Amniotic epithelial cell (primary cell): ENCODE measurements around the gene PACS1.
"Not testable (repeated sequence)": the region's sequence is repeated elsewhere in the genome, so short reads cannot be mapped to it uniquely, and the experiment has no call there.

Source experiments
- DNase-seq: peaks from one replicate; pipeline ENCODE4 v3.0.0-alpha.2; 2010; ENCODE audit warnings: low read depth

The PACS1 gene

DNA sequence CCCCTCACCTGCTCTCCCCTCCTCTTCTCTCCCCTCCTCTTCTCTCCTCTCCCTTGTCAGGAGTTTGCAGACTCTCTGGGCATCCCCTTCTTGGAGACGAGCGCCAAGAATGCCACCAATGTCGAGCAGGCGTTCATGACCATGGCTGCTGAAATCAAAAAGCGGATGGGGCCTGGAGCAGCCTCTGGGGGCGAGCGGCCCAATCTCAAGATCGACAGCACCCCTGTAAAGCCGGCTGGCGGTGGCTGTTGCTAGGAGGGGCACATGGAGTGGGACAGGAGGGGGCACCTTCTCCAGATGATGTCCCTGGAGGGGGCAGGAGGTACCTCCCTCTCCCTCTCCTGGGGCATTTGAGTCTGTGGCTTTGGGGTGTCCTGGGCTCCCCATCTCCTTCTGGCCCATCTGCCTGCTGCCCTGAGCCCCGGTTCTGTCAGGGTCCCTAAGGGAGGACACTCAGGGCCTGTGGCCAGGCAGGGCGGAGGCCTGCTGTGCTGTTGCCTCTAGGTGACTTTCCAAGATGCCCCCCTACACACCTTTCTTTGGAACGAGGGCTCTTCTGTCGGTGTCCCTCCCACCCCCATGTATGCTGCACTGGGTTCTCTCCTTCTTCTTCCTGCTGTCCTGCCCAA lies 206.0 kb downstream of the PACS1 start:
- no peak for DNase-seq

- DNase-seq: not testable (repeated sequence)
These were observed 206.5 kb downstream of the PACS1 start for GRCh38 chr11:66276619-66277018.

DNA sequence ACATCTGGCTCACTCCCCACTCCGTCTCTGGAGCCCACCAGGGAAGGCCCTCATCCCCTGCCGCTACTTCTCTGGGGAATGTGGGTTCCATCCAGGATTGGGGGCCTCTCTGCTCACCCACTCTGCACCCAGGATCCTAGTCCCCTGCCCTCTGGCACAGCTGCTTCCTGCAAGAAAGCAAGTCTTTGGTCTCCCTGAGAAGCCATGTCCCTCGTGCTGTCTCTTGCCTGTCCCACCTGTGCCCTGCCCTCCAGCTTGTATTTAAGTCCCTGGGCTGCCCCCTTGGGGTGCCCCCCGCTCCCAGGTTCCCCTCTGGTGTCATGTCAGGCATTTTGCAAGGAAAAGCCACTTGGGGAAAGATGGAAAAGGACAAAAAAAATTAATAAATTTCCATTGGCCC lies 207.0 kb downstream of the PACS1 start:
- DNase-seq: not testable (repeated sequence)

- DNase-seq: no peak
These were observed 207.6 kb downstream of the PACS1 start, which contains the start of gene CNIH2 for GRCh38 chr11:66277471-66278362. TSS of gene CNIH2 (plus strand) at chr11:66278175. CDS start at chr11:66278457, 282 bp downstream.

- peak; percentile 32 for DNase-seq
These were observed 208.5 kb downstream of the PACS1 start for GRCh38 chr11:66278363-66279091.

DNA sequence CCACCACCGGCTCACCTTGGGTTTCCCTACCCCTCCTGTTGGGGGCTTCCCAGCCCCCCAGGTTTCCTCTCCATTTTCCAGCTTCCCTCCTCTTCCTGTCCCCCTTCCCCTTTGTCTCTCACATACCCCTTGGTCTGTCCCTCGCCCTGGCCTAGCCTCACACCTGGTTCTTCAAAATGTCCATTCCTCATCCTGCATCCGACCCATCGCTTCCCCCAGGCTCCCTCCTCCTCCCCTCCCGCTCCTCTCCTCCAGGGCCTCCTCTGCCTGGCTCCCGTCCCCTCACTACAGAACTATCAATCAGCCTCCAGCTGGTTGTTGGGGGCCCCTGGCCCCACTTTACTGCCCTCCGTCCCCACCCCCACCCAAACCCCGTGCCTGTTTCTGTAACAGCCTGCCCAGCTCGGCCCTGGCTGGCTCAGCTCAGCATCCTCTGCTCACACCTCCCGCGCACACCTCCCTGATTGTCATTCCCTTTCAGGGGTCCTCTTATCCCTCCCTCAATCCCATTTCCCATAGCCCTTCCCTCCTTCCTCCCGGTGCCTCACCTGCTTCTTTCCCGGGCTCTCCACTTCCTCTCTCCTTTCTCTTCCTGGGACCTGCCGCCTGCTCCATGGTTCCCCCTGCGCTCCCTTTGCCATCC lies 209.1 kb downstream of the PACS1 start:
- DNase-seq: no peak

DNA sequence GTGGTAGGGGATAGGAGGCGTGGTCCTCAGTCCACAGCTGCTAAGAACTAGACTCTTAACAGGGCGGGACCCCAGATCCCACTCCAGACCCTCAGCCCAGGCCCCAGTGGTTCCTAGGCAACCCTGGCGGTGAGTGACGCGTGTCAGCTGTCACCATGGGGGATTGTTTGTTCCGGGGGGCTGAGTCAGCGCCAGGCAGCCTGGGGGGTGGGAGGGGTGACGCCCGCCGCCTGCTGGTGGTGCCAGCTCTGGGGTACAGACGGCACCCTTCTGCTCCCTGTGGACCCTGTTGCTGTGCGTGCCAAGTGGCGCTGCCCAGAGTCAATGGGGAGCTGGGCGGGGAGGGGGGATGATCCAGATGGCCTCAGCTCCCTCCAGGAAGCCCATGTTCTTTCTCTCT lies 210.4 kb downstream of the PACS1 start:
- DNase-seq: no peak

DNA sequence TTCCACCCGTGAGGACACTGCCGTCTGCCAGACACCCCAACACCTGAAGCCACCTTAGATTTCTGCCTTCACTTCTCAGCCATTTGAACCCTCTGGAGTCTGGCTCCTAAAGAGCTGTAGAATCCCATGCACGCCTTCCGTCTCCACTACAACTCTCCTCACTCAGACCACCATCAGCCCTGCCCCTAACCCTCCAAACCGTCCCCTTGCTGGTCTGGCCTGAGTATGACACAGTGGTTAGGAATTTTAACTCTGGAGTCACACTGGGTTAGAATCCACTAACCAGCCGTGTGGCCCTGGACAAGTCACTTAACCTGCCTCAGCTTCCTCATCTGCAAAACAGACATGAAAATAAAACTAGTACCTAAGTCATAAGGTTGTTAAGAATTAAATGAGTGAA lies 210.9 kb downstream of the PACS1 start:
- no peak for DNase-seq

DNA sequence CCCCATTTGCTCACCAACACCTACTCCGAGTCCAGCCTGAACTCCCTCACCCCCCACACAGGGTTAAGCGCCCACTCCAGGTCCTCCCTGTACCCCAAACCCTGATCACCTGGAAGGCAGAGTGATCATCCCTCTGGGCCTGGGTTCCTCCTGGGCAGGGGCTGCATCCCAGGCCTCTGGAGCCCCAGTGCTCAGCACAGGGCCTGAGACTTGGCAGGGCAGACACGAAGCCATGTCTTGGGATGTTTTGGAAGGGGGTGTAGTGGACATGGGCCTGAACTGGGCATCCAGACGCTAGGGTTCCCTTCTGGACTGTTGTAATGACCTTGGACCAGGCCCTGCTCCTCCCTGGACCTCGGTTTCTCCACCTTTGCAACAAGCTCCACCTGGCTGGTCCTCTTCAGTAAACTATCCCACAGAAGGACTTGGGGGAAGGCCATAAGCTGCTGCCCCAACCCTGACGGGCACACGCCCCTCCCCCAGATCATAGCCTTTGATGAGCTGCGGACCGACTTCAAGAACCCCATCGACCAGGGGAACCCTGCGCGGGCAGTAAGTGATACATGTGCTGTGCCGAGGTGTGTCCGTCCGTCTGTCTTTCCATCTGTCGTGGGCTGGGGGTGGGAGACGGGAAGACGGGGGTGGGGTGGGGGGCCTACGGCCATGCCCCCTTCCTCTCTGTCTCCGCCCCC lies 211.8 kb downstream of the PACS1 start:
- DNase-seq: no peak

DNA sequence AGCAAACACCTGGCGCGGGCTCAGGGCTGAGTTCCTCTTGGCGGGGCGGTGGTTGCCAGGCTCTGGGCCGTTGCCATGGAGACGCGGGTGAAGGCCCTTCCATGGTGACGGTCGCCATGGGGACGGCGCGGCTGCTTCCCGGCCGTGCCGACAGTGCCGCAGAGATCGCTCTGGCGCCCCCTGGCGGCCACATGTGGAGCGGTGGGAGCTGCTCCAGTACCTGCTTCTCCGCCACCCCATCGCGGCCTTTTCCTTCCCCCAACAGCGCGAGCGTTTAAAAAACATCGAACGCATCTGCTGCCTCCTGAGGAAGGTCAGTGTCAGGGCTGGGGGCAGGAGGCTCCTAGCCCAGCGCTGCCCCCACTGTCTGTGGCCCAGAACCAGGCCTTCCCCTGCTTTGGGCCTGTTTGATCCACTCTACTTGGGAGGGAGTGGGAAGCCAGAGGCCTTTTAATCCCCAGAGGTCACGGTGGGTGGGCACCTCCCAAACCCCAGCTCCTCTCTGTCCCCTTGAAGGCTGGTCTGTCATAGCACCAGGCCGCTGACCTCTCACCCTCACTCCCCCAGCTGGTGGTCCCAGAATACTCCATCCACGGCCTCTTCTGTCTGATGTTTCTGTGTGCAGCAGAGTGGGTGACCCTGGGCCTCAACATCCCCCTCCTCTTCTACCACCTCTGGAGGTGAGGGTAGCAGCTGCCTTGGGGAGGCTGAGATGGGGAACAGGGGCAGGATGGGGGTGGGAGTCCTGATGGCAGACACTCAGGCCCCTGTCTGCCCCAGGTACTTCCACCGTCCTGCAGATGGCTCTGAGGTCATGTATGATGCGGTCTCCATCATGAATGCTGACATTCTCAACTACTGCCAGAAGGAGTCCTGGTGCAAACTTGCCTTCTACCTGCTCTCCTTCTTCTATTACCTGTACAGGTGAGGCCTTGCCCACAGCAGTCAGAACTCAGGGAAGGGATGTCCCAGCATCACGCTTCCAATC lies 212.7 kb downstream of the PACS1 start:
- peak; percentile 89 for DNase-seq

DNA sequence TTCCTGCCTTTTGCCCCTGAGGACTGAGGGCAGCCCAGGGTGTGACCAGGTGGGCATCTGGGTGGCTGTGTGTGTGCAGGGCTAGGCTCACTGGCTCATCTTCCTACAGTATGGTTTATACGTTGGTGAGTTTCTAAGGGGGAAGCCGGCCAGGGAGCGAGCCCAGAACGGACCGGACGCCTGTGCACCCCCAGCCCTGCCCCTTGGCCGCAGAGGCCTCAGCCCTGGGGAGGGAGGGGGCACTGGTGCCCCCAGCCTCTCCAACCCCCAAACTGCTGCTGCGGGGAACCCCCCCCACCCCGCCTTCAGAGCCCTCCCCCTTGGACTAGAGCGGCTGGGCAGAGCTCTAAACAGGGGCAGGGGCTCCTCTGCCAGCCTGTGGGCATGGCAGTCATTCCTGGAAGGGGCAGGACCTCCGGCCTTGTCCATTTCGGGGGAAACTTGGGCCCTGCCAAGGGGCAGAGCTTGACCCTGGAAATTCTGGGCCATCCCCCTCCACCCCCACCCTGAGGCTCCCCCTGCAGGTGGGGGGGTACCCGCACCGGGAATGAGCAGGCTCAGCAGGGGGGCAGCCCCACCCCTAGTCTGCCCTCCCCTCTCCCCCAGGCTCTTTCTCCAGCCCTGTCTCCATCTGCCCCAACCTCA lies 213.5 kb downstream of the PACS1 start:
- DNase-seq: no peak

GRCh38 chr11:66284526-66285078 lies 214.5 kb downstream of the PACS1 start:
- DNase-seq: no peak

DNA sequence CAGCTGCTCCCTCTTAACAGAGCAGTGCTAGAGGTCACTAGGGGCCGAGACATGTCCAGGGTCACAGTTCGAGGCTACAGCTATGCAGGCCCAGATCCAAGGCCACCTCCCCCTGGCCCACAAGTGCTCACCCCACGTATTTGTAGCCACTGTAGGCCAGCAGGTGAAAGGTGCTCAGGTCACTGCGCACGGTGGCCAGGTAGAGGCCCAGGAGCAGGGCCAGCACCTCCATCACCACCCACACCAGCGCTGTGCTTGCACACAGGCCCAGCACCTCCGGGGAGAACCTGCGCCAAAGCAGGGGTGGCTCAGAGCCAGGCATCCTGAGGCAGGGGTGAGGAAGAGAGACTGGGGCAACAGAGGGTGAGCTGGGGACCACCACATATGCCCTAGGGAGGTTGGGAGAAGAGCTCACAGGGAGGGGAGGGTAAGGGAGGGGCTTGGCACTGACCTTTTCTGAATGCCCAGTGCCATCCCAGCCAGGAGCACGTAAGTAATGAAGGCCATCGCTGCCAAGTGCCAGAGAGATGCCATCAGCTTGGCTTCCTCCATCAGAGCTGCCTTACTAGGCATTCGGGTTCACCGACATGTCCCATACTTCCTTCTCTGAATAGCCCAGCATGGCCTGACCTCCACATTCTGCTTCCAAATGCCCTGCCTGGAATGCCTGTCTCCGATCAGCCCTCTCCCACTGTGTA lies 215.3 kb downstream of the PACS1 start:
- no peak for DNase-seq

GRCh38 chr11:66286699-66287098 lies 216.6 kb downstream of the PACS1 start:
- no peak for DNase-seq

GRCh38 chr11:66287211-66287888 lies 217.3 kb downstream of the PACS1 start:
- no peak for DNase-seq

- peak; percentile 21 for DNase-seq
These were observed 218.0 kb downstream of the PACS1 start for GRCh38 chr11:66287889-66288670.
